IMR-90 (cell line): Measurements from ENCODE around the gene GCDH. TPM values are rescaled to one million over a fixed set of nuclear protein-coding genes. Genes with fewer than 3 reads are reported as not detected.

Source experiments
- ATAC-seq: fragments of 200-7000 bp; cut with Tn5 transposase; 2 replicates; pipeline ENCODE4 v1.9.1; 2020; ENCODE audit warnings: low read depth, mild to moderate bottlenecking, moderate library complexity
- BruUV-seq: library from RNA; stranded (reverse); fragments of 400-500 nt; replicated peaks from 2 replicates; lab custom pipeline; 2021; lab: Mats Ljungman, UMichigan
- CTCF ChIA-PET: fragments of 300-600 bp; formaldehyde crosslinking; extraction: SDS; loops from one replicate; lab custom pipeline; 2021; ENCODE audit warnings: antibody characterized with exemption; lab: Yijun Ruan, JAX
- POLR2A ChIA-PET: fragments of 300-600 bp; sonication (Branson Sonifier 250); formaldehyde crosslinking; loops from one replicate; lab custom pipeline; 2022; ENCODE audit warnings: antibody characterized with exemption; ENCODE audit not compliant: unreplicated experiment; lab: Charles Lee
- DNase-seq: peaks from one replicate; pipeline ENCODE4 v3.0.0; 2013
- H2AFZ ChIP-seq: replicated peaks from 2 replicates; pipeline ENCODE3; 2013; ENCODE audit warnings: low read length, mild to moderate bottlenecking; ENCODE audit not compliant: poor library complexity
- H2AK5ac ChIP-seq: 2 replicates; pipeline ENCODE4 v1.6.1; 2013; ENCODE audit warnings: low read depth, low read length, inconsistent platforms
- H2AK9ac ChIP-seq: replicated peaks from 2 replicates; pipeline ENCODE3; 2013; ENCODE audit warnings: mild to moderate bottlenecking, low read depth, low read length, moderate library complexity; ENCODE audit not compliant: poor library complexity
- H2BK120ac ChIP-seq: 2 replicates; pipeline ENCODE4 v1.6.1; 2013; ENCODE audit warnings: low read depth, low read length, inconsistent platforms
- H2BK15ac ChIP-seq: 3 replicates; pipeline ENCODE4 v1.6.1; 2013; ENCODE audit warnings: low read depth, low read length, inconsistent platforms
- H2BK20ac ChIP-seq: 2 replicates; pipeline ENCODE4 v1.6.1; 2013; ENCODE audit warnings: low read depth, mild to moderate bottlenecking, inconsistent platforms, low read length, moderate library complexity
- H2BK5ac ChIP-seq: 2 replicates; pipeline ENCODE4 v1.6.1; 2013; ENCODE audit warnings: mild to moderate bottlenecking, low read depth, low read length, inconsistent platforms; ENCODE audit not compliant: poor library complexity, severe bottlenecking
- H3K14ac ChIP-seq: replicated peaks from 2 replicates; pipeline ENCODE4 v1.6.1; 2013; ENCODE audit warnings: low read depth, low read length, inconsistent platforms
- H3K18ac ChIP-seq: 2 replicates; pipeline ENCODE4 v1.6.1; 2013; ENCODE audit warnings: low read depth, low read length, control low read depth
- H3K23ac ChIP-seq: 2 replicates; pipeline ENCODE4 v1.6.1; 2013; ENCODE audit warnings: low read depth, low read length, inconsistent platforms
- H3K27ac ChIP-seq: 2 replicates; pipeline ENCODE4 v1.5.1; 2013; ENCODE audit warnings: mild to moderate bottlenecking, control low read depth, low read length; ENCODE audit not compliant: insufficient read depth
- H3K27me3 ChIP-seq: 2 replicates; pipeline ENCODE4 v1.6.1; 2013; ENCODE audit warnings: low read length; ENCODE audit not compliant: control insufficient read depth, insufficient read depth
- H3K36me3 ChIP-seq: 2 replicates; pipeline ENCODE4 v1.6.1; 2013; ENCODE audit warnings: low read length, mixed read lengths; ENCODE audit not compliant: control insufficient read depth, insufficient read depth
- H3K4ac ChIP-seq: 2 replicates; pipeline ENCODE4 v1.6.1; 2013; ENCODE audit warnings: low read depth, low read length, inconsistent platforms
- H3K4me1 ChIP-seq: 2 replicates; pipeline ENCODE4 v1.6.1; 2013; ENCODE audit warnings: low read length, mixed read lengths; ENCODE audit not compliant: control insufficient read depth, insufficient read depth
- H3K4me2 ChIP-seq: 2 replicates; pipeline ENCODE4 v1.6.1; 2013; ENCODE audit warnings: low read depth, mild to moderate bottlenecking, control low read depth, low read length, moderate library complexity
- H3K4me3 ChIP-seq: 2 replicates; pipeline ENCODE4 v1.5.1; 2013; ENCODE audit warnings: low read depth, mild to moderate bottlenecking, control low read depth, low read length, moderate library complexity; ENCODE audit not compliant: insufficient read depth
- H3K56ac ChIP-seq: 2 replicates; pipeline ENCODE4 v1.6.1; 2013; ENCODE audit warnings: low read length, inconsistent platforms; ENCODE audit not compliant: insufficient read depth; ENCODE audit errors: extremely low read depth
- H3K79me1 ChIP-seq, 2 experiments: 2 replicates each; pipeline ENCODE4 v1.6.1; 2013; ENCODE audit warnings: low read length in 2 of 2, inconsistent platforms in 1 of 2, low read depth in 1 of 2
- H3K9ac ChIP-seq: 2 replicates; pipeline ENCODE4 v1.6.1; 2013; ENCODE audit warnings: low read depth, low read length, control low read depth
- H3K9me1 ChIP-seq: 2 replicates; pipeline ENCODE4 v1.6.1; 2013; ENCODE audit warnings: low read length, inconsistent platforms; ENCODE audit not compliant: insufficient read depth
- H3K9me3 ChIP-seq: 2 replicates; pipeline ENCODE4 v1.6.1; 2013; ENCODE audit warnings: low read length; ENCODE audit not compliant: control insufficient read depth, insufficient read depth
- H4K20me1 ChIP-seq: 2 replicates; pipeline ENCODE4 v1.6.1; 2013; ENCODE audit warnings: low read length, inconsistent platforms; ENCODE audit not compliant: insufficient read depth
- H4K5ac ChIP-seq: 2 replicates; pipeline ENCODE4 v1.6.1; 2013; ENCODE audit warnings: mild to moderate bottlenecking, low read depth, low read length, control low read depth
- H4K8ac ChIP-seq, 2 experiments: 2 replicates each; pipeline ENCODE4 v1.6.1; 2013; ENCODE audit warnings: low read depth in 2 of 2, low read length in 2 of 2, control low read depth in 1 of 2, inconsistent platforms in 1 of 2
- H4K91ac ChIP-seq: 2 replicates; pipeline ENCODE4 v1.6.1; 2013; ENCODE audit warnings: low read depth, low read length, inconsistent platforms; ENCODE audit not compliant: insufficient read depth
- CHD1 ChIP-seq: IDR thresholded peaks from 2 replicates; pipeline ENCODE4 v1.6.1; 2012; ENCODE audit warnings: low read depth, low read length, improper control_type of control experiment
- FOS ChIP-seq: fragments of 150-350 bp; IDR thresholded peaks from 2 replicates; pipeline ENCODE4 v1.6.1; 2016; ENCODE audit warnings: low read depth, low read length
- MAFK ChIP-seq: IDR thresholded peaks from 2 replicates; pipeline ENCODE4 v1.6.1; 2012; ENCODE audit warnings: low read depth, low read length, improper control_type of control experiment
- MAZ ChIP-seq: IDR thresholded peaks from 2 replicates; pipeline ENCODE4 v1.6.1; 2012; ENCODE audit warnings: low read depth, mild to moderate bottlenecking, low read length, improper control_type of control experiment, moderate library complexity, borderline replicate concordance
- POLR2A ChIP-seq: IDR thresholded peaks from 2 replicates; pipeline ENCODE4 v1.6.1; 2012; ENCODE audit warnings: mild to moderate bottlenecking, low read depth, low read length
- RFX5 ChIP-seq: IDR thresholded peaks from 2 replicates; pipeline ENCODE4 v1.8.0; 2012; ENCODE audit warnings: low read depth, mild to moderate bottlenecking, low read length, moderate library complexity
- WGBS, 2 experiments: methylation state at CpG; one replicate each; pipeline versions ENCODE4 v1.1.5 to v1.1.7; 2013; ENCODE audit warnings: missing lambda C conversion rate in 2 of 2; ENCODE audit not compliant: insufficient read length in 1 of 2; ENCODE audit errors: extremely low coverage in 2 of 2; 5-methylcytosine and 5-hydroxymethylcytosine counted together
- dilution Hi-C: fragments of 300-500 bp; cut with HindIII; formaldehyde crosslinking; loops from one replicate; pipeline ENCODE4 v1.14.3; 2018; ENCODE audit warnings: low sequenced_read_pairs; ENCODE audit not compliant: unreplicated experiment
- in situ Hi-C: fragments of 300-500 bp; cut with MboI; formaldehyde crosslinking; loops from 3 replicates; pipeline ENCODE4 v1.14.3; 2019; ENCODE audit warnings: low sequenced_read_pairs, inconsistent platforms, mixed read lengths
- intact Hi-C: fragments of 100-400 bp; cut with micrococcal nuclease; formaldehyde crosslinking; loops from 2 replicates; pipeline ENCODE4 v1.10.0; 2022
- polyA plus RNA-seq, 3 experiments: library from polyadenylated mRNA; depleted of rRNA; stranded (reverse); fragments of >200 nt; gene quantifications; 2 replicates each; pipeline ENCODE4 v1.2.3, GENCODE V29; 2012; ENCODE audit warnings: low replicate concordance in 1 of 3
- total RNA-seq: library from RNA; depleted of rRNA; stranded (reverse); fragments of >200 nt; gene quantifications from 2 replicates; pipeline ENCODE4 v1.2.3, GENCODE V29; 2012
- TF ChIP-seq, protein P1 (sequence below): fragments of 150-350 bp; IDR thresholded peaks from 2 replicates; pipeline ENCODE4 v1.6.1; 2016; ENCODE audit warnings: low read depth, mild to moderate bottlenecking, low read length, moderate library complexity, borderline replicate concordance
- TF ChIP-seq, protein P2 (sequence below): conservative IDR thresholded peaks from 2 replicates; pipeline ENCODE4 v1.5.1; 2012; ENCODE audit warnings: mild to moderate bottlenecking, low read depth, low read length, improper control_type of control experiment
- TF ChIP-seq, protein P3 (sequence below): fragments of 150-350 bp; IDR thresholded peaks from 2 replicates; pipeline ENCODE4 v1.6.1; 2017; ENCODE audit warnings: mild to moderate bottlenecking, antibody characterized with exemption, low read length, low read depth

GCDH gene
- total and polyA plus RNA-seq, 2 of the 4 experiments (the other 2 are of a cell fraction): 27.7 to 41.6 TPM

DNA sequence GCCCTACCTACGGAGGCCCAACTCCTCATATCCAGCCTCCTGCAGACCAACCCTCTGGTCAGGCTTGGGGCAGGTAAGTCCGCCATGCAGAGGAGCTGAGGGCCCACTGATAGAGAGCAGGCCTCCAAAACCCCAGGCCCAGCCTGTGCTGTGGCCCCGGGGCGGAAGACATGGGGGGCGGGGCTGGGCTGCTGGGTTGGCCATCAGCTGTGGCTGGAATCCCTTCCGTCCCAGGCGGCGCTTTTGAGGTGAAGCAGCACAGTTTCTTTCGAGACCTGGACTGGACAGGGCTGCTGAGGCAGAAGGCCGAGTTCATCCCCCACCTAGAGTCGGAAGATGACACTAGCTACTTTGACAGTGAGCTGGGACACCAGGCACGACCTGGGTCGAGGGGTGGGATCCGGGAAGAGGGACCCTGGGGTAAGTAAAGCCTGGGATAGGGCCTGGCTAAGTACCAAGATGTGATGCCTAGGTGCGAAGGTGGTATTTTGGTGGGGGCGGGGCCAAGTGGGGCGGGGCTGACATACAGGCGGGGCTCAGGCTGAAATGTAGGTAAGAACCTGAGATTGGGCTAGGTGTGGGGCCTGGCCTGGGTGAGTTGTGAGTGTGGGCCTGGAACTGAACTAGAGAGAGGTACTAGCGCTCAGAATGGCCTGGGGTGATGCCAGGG, 25.1 kb upstream of the GCDH start:
- dilution Hi-C loops: no loop called here

More for the DNA sequence above, 25.1 kb upstream of the GCDH start:
- intact Hi-C loops: no loop called here
- 83% methylated on average over 11 of the region's 19 CpGs; no CpG with 5 or more reads in 1 of the 2 experiments for WGBS, 2 experiments
- no peak for DNase-seq
- Histone ChIP-seq H3K4me1 (no peaks in the 10 kb centered on the region), H3K14ac (no peak overlapping the region), H3K36me3 (no peaks in the 10 kb centered on the region), H4K5ac (no peak overlapping the region), H2BK120ac (no peak overlapping the region), H3K56ac (no peak overlapping the region), H3K27me3 (peaks cover 7% of the 10 kb centered on the region), H3K18ac (no peak overlapping the region), H4K91ac (no peak overlapping the region), H4K20me1 (no peaks in the 10 kb centered on the region), H3K9me1 (0 out of 2 replicates have a peak, but pooled peaks cover 4% of the 10 kb centered on the region), H3K9me3 (no peaks in the 10 kb centered on the region), H2BK15ac (no peak overlapping the region), H3K4ac (no peak overlapping the region), H2BK20ac (no peak overlapping the region), H2AFZ (no peak overlapping the region), H4K8ac (no peak overlapping the region), H3K23ac (no peak overlapping the region), H3K79me1 (no peaks in the 10 kb centered on the region), H3K4me2 (no peak overlapping the region), H3K4me3 (no peak overlapping the region), H2AK9ac (no peak overlapping the region), H3K9ac (no peak overlapping the region), H2BK5ac (no peak overlapping the region), H3K27ac (no peak overlapping the region), H2AK5ac (no peak overlapping the region)
- no TSS peak for BruUV-seq
- no peak for ATAC-seq
- TF ChIP-seq POLR2A (no peak), FOS (no peak), MAZ (no peak), RFX5 (no peak), MAFK (no peak), CHD1 (no peak)
- TF ChIP-seq, protein P1, sequence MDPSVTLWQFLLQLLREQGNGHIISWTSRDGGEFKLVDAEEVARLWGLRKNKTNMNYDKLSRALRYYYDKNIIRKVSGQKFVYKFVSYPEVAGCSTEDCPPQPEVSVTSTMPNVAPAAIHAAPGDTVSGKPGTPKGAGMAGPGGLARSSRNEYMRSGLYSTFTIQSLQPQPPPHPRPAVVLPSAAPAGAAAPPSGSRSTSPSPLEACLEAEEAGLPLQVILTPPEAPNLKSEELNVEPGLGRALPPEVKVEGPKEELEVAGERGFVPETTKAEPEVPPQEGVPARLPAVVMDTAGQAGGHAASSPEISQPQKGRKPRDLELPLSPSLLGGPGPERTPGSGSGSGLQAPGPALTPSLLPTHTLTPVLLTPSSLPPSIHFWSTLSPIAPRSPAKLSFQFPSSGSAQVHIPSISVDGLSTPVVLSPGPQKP: no peak
- TF ChIP-seq, protein P2, sequence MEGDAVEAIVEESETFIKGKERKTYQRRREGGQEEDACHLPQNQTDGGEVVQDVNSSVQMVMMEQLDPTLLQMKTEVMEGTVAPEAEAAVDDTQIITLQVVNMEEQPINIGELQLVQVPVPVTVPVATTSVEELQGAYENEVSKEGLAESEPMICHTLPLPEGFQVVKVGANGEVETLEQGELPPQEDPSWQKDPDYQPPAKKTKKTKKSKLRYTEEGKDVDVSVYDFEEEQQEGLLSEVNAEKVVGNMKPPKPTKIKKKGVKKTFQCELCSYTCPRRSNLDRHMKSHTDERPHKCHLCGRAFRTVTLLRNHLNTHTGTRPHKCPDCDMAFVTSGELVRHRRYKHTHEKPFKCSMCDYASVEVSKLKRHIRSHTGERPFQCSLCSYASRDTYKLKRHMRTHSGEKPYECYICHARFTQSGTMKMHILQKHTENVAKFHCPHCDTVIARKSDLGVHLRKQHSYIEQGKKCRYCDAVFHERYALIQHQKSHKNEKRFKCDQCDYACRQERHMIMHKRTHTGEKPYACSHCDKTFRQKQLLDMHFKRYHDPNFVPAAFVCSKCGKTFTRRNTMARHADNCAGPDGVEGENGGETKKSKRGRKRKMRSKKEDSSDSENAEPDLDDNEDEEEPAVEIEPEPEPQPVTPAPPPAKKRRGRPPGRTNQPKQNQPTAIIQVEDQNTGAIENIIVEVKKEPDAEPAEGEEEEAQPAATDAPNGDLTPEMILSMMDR: no peak
- TF ChIP-seq, protein P3, sequence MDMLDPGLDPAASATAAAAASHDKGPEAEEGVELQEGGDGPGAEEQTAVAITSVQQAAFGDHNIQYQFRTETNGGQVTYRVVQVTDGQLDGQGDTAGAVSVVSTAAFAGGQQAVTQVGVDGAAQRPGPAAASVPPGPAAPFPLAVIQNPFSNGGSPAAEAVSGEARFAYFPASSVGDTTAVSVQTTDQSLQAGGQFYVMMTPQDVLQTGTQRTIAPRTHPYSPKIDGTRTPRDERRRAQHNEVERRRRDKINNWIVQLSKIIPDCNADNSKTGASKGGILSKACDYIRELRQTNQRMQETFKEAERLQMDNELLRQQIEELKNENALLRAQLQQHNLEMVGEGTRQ: no peak
- in situ Hi-C loops: no loop called here
- POLR2A ChIA-PET: no interaction called here
- CTCF ChIA-PET: no interaction called here
